Activated naive CD4-positive, alpha-beta T cell treated with anti-CD3 and anti-CD28 coated beads, Interleukin-2, amount 10 ng/mL, durations not matched to agents 7 days and 5 days (primary cell): ENCODE results near the gene PLEKHB2.
"Not testable (repeated sequence)": the region's sequence is repeated elsewhere in the genome, so short reads cannot be mapped to it uniquely, and the experiment has no call there.

Source experiments
- CTCF ChIA-PET: fragments of 350-600 bp; sonication (Branson Sonifier 250); formaldehyde crosslinking; loops from one replicate; lab custom pipeline; 2021; ENCODE audit warnings: antibody characterized with exemption; lab: Charles Lee
- DNase-seq: peaks from one replicate; pipeline ENCODE4 v3.0.0-alpha.2; 2020
- H3K27ac Mint-ChIP-seq: one replicate; pipeline ENCODE4 v1.8.0; 2021; ENCODE audit warnings: mild to moderate bottlenecking, moderate library complexity, mixed read lengths
- H3K27me3 Mint-ChIP-seq: one replicate; pipeline ENCODE4 v1.8.0; 2021; ENCODE audit warnings: mild to moderate bottlenecking, mixed read lengths
- H3K36me3 Mint-ChIP-seq: one replicate; pipeline ENCODE4 v1.8.0; 2021; ENCODE audit warnings: mixed read lengths
- H3K4me1 Mint-ChIP-seq: one replicate; pipeline ENCODE4 v1.8.0; 2021; ENCODE audit warnings: mixed read lengths
- H3K4me3 Mint-ChIP-seq: one replicate; pipeline ENCODE4 v1.8.0; 2021; ENCODE audit warnings: mild to moderate bottlenecking, moderate library complexity, mixed read lengths
- H3K9me3 Mint-ChIP-seq: one replicate; pipeline ENCODE4 v1.8.0; 2021; ENCODE audit warnings: mixed read lengths

PLEKHB2 gene

GRCh38 chr2:131113566-131114227 is 8.6 kb downstream of the PLEKHB2 start:
- CTCF ChIA-PET, result no interaction called here
- Mint-ChIP-seq H3K4me1 (peaks cover 63% of the 10 kb centered on the region), H3K9me3 (peaks cover 7% of the 10 kb centered on the region), H3K27ac (no peak overlapping the region), H3K4me3 (no peak overlapping the region), H3K27me3 (no peaks in the 10 kb centered on the region), H3K36me3 (peaks cover 58% of the 10 kb centered on the region)
- no peak for DNase-seq

GRCh38 chr2:131114950-131115349 is 9.8 kb downstream of the PLEKHB2 start:
- DNase-seq, H3K4me3 Mint-ChIP-seq, H3K27ac Mint-ChIP-seq, H3K27me3 Mint-ChIP-seq, CTCF ChIA-PET, H3K9me3 Mint-ChIP-seq: not testable (repeated sequence)
- H3K4me1 Mint-ChIP-seq, result peaks cover 57% of the 10 kb centered on the region
- peaks cover 52% of the 10 kb centered on the region for H3K36me3 Mint-ChIP-seq

GRCh38 chr2:131115752-131116151 is 10.6 kb downstream of the PLEKHB2 start:
- CTCF ChIA-PET, result no interaction called here
- H3K9me3 Mint-ChIP-seq, result peaks cover 7% of the 10 kb centered on the region
- no peak overlapping the region for H3K27ac Mint-ChIP-seq
- DNase-seq, result no peak
- H3K4me1 Mint-ChIP-seq, result peaks cover 49% of the 10 kb centered on the region
- H3K27me3 Mint-ChIP-seq, result no peaks in the 10 kb centered on the region
- H3K36me3 Mint-ChIP-seq, result peaks cover 49% of the 10 kb centered on the region
- H3K4me3 Mint-ChIP-seq, result no peak overlapping the region

GRCh38 chr2:131120815-131121317 is 15.7 kb downstream of the PLEKHB2 start:
- H3K9me3 Mint-ChIP-seq, result no peaks in the 10 kb centered on the region
- H3K4me3 Mint-ChIP-seq, result no peak overlapping the region
- no peak overlapping the region for H3K27ac Mint-ChIP-seq
- CTCF ChIA-PET, result no interaction called here
- H3K4me1 Mint-ChIP-seq, result peaks cover 12% of the 10 kb centered on the region
- no peaks in the 10 kb centered on the region for H3K27me3 Mint-ChIP-seq
- no peak for DNase-seq
- peaks cover 36% of the 10 kb centered on the region for H3K36me3 Mint-ChIP-seq

GRCh38 chr2:131121464-131121863 is 16.3 kb downstream of the PLEKHB2 start:
- H3K27me3 Mint-ChIP-seq, result no peaks in the 10 kb centered on the region
- H3K36me3 Mint-ChIP-seq, result peaks cover 36% of the 10 kb centered on the region
- DNase-seq, result no peak
- no peak overlapping the region for H3K4me3 Mint-ChIP-seq
- H3K27ac Mint-ChIP-seq, result no peak overlapping the region
- H3K9me3 Mint-ChIP-seq, result no peaks in the 10 kb centered on the region
- H3K4me1 Mint-ChIP-seq, result peaks cover 7% of the 10 kb centered on the region
- CTCF ChIA-PET, result no interaction called here

- H3K27me3 Mint-ChIP-seq, result no peaks in the 10 kb centered on the region
- no peak overlapping the region for H3K4me3 Mint-ChIP-seq
- CTCF ChIA-PET, result no interaction called here
- peaks cover 6% of the 10 kb centered on the region for H3K4me1 Mint-ChIP-seq
- H3K36me3 Mint-ChIP-seq, result peaks cover 44% of the 10 kb centered on the region
- no peaks in the 10 kb centered on the region for H3K9me3 Mint-ChIP-seq
- no peak for DNase-seq
- no peak overlapping the region for H3K27ac Mint-ChIP-seq
Measured at GRCh38 chr2:131122496-131122895, 17.4 kb downstream of the PLEKHB2 start.

GRCh38 chr2:131123192-131123591 is 18.1 kb downstream of the PLEKHB2 start:
- DNase-seq, result no peak
- Mint-ChIP-seq H3K27ac (no peak overlapping the region), H3K9me3 (no peaks in the 10 kb centered on the region), H3K27me3 (no peaks in the 10 kb centered on the region), H3K4me3 (no peak overlapping the region), H3K36me3 (peaks cover 45% of the 10 kb centered on the region), H3K4me1 (peaks cover 1% of the 10 kb centered on the region)
- CTCF ChIA-PET, result no interaction called here

- Mint-ChIP-seq H3K27ac (no peak overlapping the region), H3K27me3 (no peaks in the 10 kb centered on the region), H3K4me1 (no peaks in the 10 kb centered on the region), H3K9me3 (no peaks in the 10 kb centered on the region), H3K36me3 (peaks cover 59% of the 10 kb centered on the region), H3K4me3 (no peak overlapping the region)
- CTCF ChIA-PET, result no interaction called here
- DNase-seq, result no peak
Measured at GRCh38 chr2:131125195-131125757, 20.1 kb downstream of the PLEKHB2 start.

- H3K4me1 Mint-ChIP-seq, result no peaks in the 10 kb centered on the region
- peaks cover 61% of the 10 kb centered on the region for H3K36me3 Mint-ChIP-seq
- DNase-seq, result no peak
- H3K27me3 Mint-ChIP-seq, result no peaks in the 10 kb centered on the region
- no peaks in the 10 kb centered on the region for H3K9me3 Mint-ChIP-seq
- CTCF ChIA-PET, result no interaction called here
- H3K27ac Mint-ChIP-seq, result no peak overlapping the region
- H3K4me3 Mint-ChIP-seq, result no peak overlapping the region
Measured at GRCh38 chr2:131126436-131126835, 21.3 kb downstream of the PLEKHB2 start.

- Mint-ChIP-seq H3K4me3 (no peak overlapping the region), H3K27ac (no peak overlapping the region), H3K36me3 (peaks cover 60% of the 10 kb centered on the region), H3K4me1 (no peaks in the 10 kb centered on the region), H3K27me3 (no peaks in the 10 kb centered on the region), H3K9me3 (no peaks in the 10 kb centered on the region)
- no peak for DNase-seq
- CTCF ChIA-PET, result no interaction called here
Measured at GRCh38 chr2:131127076-131127475, 21.9 kb downstream of the PLEKHB2 start.

GRCh38 chr2:131127981-131128380 is 22.8 kb downstream of the PLEKHB2 start:
- CTCF ChIA-PET, result no interaction called here
- no peak for DNase-seq
- Mint-ChIP-seq H3K4me1 (no peaks in the 10 kb centered on the region), H3K27ac (no peak overlapping the region), H3K27me3 (no peaks in the 10 kb centered on the region), H3K4me3 (no peak overlapping the region), H3K36me3 (peaks cover 58% of the 10 kb centered on the region), H3K9me3 (no peaks in the 10 kb centered on the region)

- H3K27me3 Mint-ChIP-seq, result no peaks in the 10 kb centered on the region
- H3K4me1 Mint-ChIP-seq, result no peaks in the 10 kb centered on the region
- no peak overlapping the region for H3K27ac Mint-ChIP-seq
- peaks cover 64% of the 10 kb centered on the region for H3K36me3 Mint-ChIP-seq
- no peak for DNase-seq
- CTCF ChIA-PET, result interaction anchor here (1.1 kb wide), 1 partner anchor 22 kb away, joined by 3 read pairs; no protein-coding TSS in a partner anchor
- H3K4me3 Mint-ChIP-seq, result no peak overlapping the region
- no peaks in the 10 kb centered on the region for H3K9me3 Mint-ChIP-seq
Measured at GRCh38 chr2:131130298-131130596, 25.1 kb downstream of the PLEKHB2 start.

- Mint-ChIP-seq H3K27me3 (no peaks in the 10 kb centered on the region), H3K4me1 (no peaks in the 10 kb centered on the region), H3K27ac (no peak overlapping the region), H3K9me3 (no peaks in the 10 kb centered on the region), H3K4me3 (no peak overlapping the region), H3K36me3 (peaks cover 52% of the 10 kb centered on the region)
- CTCF ChIA-PET, result interaction anchor here (0.6 kb wide), 1 partner anchor 51 kb away, joined by 3 read pairs; no protein-coding TSS in a partner anchor
- DNase-seq, result no peak
Measured at GRCh38 chr2:131132729-131133128, 27.6 kb downstream of the PLEKHB2 start.

GRCh38 chr2:131140581-131140980 is 35.4 kb downstream of the PLEKHB2 start:
- H3K9me3 Mint-ChIP-seq, result no peaks in the 10 kb centered on the region
- no peak for DNase-seq
- H3K36me3 Mint-ChIP-seq, result peaks cover 43% of the 10 kb centered on the region
- no peak overlapping the region for H3K4me3 Mint-ChIP-seq
- H3K27me3 Mint-ChIP-seq, result no peaks in the 10 kb centered on the region
- peaks cover 4% of the 10 kb centered on the region for H3K4me1 Mint-ChIP-seq
- CTCF ChIA-PET, result interaction anchor here (2.1 kb wide), 1 partner anchor 13 kb away, joined by 6 read pairs; no protein-coding TSS in a partner anchor
- no peak overlapping the region for H3K27ac Mint-ChIP-seq

GRCh38 chr2:131142849-131143248 is 37.7 kb downstream of the PLEKHB2 start:
- no peak for DNase-seq
- Mint-ChIP-seq H3K4me1 (peaks cover 4% of the 10 kb centered on the region), H3K36me3 (peaks cover 47% of the 10 kb centered on the region), H3K27ac (no peak overlapping the region), H3K4me3 (no peak overlapping the region), H3K27me3 (no peaks in the 10 kb centered on the region), H3K9me3 (no peaks in the 10 kb centered on the region)
- CTCF ChIA-PET, result no interaction called here
